Hematopoietic multipotent progenitor cell treated with erythropoietin and hydrocortisone succinate and interleukin-3 and kit ligand, for 4 days (in vitro differentiated cells): ENCODE data around the gene UNK.
"Not testable (repeated sequence)": the region's sequence is repeated elsewhere in the genome, so short reads cannot be mapped to it uniquely, and the experiment has no call there.

ENCODE experiments used
- DNase-seq: peaks from one replicate; pipeline ENCODE4 v3.0.0-alpha.2; 2015

Gene UNK

GRCh38 chr17:75855310-75856061 is 70.9 kb downstream of the UNK start, which contains the start of gene WBP2:
TSS of gene WBP2 (minus strand) at chr17:75855335. CDS start at chr17:75855297, 38 bp downstream.
- peak; percentile 100 for DNase-seq

- peak; percentile 55 for DNase-seq
Observed at GRCh38 chr17:75856062-75856756, 71.6 kb downstream of the UNK start.

- DNase-seq, result not testable (repeated sequence)
Observed at GRCh38 chr17:75859358-75859757, 74.8 kb downstream of the UNK start.

GRCh38 chr17:75861927-75862317 is 77.3 kb downstream of the UNK start:
- DNase-seq, result no peak

GRCh38 chr17:75864448-75864871 is 79.9 kb downstream of the UNK start:
- DNase-seq, result peak; percentile 81

- not testable (repeated sequence) for DNase-seq
Observed at GRCh38 chr17:75864887-75865286, 80.3 kb downstream of the UNK start.

GRCh38 chr17:75865404-75866188 is 81.0 kb downstream of the UNK start:
- DNase-seq, result not testable (repeated sequence)

GRCh38 chr17:75868730-75869281 is 84.2 kb downstream of the UNK start:
- not testable (repeated sequence) for DNase-seq

GRCh38 chr17:75869282-75870141 is 84.9 kb downstream of the UNK start:
- no peak for DNase-seq

- not testable (repeated sequence) for DNase-seq
Observed at GRCh38 chr17:75870228-75870627, 85.6 kb downstream of the UNK start.

- DNase-seq, result peak; percentile 77
Observed at GRCh38 chr17:75872434-75873351, 88.1 kb downstream of the UNK start.

- DNase-seq, result no peak
Observed at GRCh38 chr17:75873587-75874322, 89.1 kb downstream of the UNK start.

- no peak for DNase-seq
Observed at GRCh38 chr17:75874323-75875181, 89.9 kb downstream of the UNK start.
